ENCODE results near the gene GAGE12G.
"Not testable (repeated sequence)": the region's sequence is repeated elsewhere in the genome, so short reads cannot be mapped to it uniquely, and the experiment has no call there.

Gene GAGE12G, protein sequence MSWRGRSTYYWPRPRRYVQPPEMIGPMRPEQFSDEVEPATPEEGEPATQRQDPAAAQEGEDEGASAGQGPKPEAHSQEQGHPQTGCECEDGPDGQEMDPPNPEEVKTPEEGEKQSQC

DNA sequence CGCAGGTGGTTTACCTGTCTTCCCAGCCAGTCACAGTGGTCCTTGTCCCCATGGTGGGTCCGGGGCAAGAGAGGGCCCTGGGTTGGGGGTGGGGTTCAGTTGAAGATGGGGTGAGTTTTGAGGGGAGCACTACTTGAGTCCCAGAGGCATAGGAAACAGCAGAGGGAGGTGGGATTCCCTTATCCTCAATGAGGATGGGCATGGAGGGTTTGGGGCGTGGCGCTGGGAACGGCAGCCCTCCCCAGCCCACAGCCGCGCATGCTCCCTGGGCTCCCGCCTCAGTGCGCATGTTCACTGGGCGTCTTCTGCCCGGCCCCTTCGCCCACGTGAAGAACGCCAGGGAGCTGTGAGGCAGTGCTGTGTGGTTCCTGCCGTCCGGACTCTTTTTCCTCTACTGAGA, at the start of gene GAGE12G:
GAGE12G (plus strand) TSS at position 301 of the 400 bp plus-strand sequence. CDS start 1,155 bp downstream, outside the sequence.
- DNase-seq: not testable (repeated sequence)

DNA sequence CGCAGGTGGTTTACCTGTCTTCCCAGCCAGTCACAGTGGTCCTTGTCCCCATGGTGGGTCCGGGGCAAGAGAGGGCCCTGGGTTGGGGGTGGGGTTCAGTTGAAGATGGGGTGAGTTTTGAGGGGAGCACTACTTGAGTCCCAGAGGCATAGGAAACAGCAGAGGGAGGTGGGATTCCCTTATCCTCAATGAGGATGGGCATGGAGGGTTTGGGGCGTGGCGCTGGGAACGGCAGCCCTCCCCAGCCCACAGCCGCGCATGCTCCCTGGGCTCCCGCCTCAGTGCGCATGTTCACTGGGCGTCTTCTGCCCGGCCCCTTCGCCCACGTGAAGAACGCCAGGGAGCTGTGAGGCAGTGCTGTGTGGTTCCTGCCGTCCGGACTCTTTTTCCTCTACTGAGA, 38.3 kb upstream of the GAGE12G start, which contains the start of gene GAGE12C:
GAGE12C (plus strand) TSS at position 301 of the 400 bp plus-strand sequence. CDS start 1,155 bp downstream, outside the sequence.
- not testable (repeated sequence) for DNase-seq

DNA sequence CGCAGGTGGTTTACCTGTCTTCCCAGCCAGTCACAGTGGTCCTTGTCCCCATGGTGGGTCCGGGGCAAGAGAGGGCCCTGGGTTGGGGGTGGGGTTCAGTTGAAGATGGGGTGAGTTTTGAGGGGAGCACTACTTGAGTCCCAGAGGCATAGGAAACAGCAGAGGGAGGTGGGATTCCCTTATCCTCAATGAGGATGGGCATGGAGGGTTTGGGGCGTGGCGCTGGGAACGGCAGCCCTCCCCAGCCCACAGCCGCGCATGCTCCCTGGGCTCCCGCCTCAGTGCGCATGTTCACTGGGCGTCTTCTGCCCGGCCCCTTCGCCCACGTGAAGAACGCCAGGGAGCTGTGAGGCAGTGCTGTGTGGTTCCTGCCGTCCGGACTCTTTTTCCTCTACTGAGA, 28.8 kb upstream of the GAGE12G start, which contains the start of gene GAGE12D:
GAGE12D (plus strand) TSS at position 301 of the 400 bp plus-strand sequence. CDS start 1,155 bp downstream, outside the sequence.
- DNase-seq: not testable (repeated sequence)

DNA sequence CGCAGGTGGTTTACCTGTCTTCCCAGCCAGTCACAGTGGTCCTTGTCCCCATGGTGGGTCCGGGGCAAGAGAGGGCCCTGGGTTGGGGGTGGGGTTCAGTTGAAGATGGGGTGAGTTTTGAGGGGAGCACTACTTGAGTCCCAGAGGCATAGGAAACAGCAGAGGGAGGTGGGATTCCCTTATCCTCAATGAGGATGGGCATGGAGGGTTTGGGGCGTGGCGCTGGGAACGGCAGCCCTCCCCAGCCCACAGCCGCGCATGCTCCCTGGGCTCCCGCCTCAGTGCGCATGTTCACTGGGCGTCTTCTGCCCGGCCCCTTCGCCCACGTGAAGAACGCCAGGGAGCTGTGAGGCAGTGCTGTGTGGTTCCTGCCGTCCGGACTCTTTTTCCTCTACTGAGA, 19.2 kb upstream of the GAGE12G start, which contains the start of gene GAGE12E:
GAGE12E (plus strand) TSS at position 301 of the 400 bp plus-strand sequence. CDS start 1,155 bp downstream, outside the sequence.
- DNase-seq: not testable (repeated sequence)

DNA sequence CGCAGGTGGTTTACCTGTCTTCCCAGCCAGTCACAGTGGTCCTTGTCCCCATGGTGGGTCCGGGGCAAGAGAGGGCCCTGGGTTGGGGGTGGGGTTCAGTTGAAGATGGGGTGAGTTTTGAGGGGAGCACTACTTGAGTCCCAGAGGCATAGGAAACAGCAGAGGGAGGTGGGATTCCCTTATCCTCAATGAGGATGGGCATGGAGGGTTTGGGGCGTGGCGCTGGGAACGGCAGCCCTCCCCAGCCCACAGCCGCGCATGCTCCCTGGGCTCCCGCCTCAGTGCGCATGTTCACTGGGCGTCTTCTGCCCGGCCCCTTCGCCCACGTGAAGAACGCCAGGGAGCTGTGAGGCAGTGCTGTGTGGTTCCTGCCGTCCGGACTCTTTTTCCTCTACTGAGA, 9.7 kb upstream of the GAGE12G start, which contains the start of gene GAGE12F:
GAGE12F (plus strand) TSS at position 301 of the 400 bp plus-strand sequence. CDS start 1,155 bp downstream, outside the sequence.
- not testable (repeated sequence) for DNase-seq

DNA sequence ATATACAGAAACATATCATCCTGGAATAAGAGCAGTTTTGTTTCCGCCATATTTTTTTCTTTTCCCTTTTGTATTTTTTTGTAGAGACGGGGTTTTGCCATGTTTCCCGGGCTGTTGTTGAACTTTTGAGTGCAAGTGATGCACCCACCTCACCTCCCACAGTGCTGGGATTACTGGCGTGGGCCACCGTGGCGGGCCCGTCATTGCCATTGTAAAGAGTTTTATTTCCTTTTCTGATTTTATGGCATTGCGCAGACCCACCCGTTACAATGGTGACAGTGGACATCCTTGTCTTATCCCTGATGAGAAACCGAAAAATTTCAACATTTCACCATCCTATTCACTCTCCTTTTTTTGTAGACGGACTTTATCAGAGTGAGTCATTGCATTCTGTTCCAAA, 1.5 kb upstream of the GAGE12G start:
- not testable (repeated sequence) for DNase-seq

DNA sequence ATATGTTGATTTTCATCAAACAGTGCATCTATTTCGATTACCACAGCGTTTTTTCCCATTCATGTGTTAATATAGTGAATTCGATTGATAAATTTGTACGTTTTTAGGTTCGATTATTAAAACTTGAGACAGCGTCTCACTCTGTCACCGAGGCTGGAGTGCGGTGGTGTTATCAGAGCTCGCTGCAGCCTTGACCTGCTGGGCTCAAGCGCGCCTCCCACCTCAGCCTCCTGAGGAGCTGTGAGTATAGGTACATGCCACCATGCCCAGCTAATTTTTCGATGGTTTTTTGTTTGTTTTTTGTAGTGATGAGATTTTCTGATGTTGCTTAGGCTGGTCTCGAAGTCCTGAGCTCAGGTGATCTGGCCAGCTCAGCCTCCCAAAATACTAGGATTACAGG, 1.0 kb upstream of the GAGE12G start:
- DNase-seq: not testable (repeated sequence)

DNA sequence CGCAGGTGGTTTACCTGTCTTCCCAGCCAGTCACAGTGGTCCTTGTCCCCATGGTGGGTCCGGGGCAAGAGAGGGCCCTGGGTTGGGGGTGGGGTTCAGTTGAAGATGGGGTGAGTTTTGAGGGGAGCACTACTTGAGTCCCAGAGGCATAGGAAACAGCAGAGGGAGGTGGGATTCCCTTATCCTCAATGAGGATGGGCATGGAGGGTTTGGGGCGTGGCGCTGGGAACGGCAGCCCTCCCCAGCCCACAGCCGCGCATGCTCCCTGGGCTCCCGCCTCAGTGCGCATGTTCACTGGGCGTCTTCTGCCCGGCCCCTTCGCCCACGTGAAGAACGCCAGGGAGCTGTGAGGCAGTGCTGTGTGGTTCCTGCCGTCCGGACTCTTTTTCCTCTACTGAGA, 9.4 kb downstream of the GAGE12G start, which contains the start of gene GAGE12H:
GAGE12H (plus strand) TSS at position 301 of the 400 bp plus-strand sequence. CDS start 1,155 bp downstream, outside the sequence.
- not testable (repeated sequence) for DNase-seq

DNA sequence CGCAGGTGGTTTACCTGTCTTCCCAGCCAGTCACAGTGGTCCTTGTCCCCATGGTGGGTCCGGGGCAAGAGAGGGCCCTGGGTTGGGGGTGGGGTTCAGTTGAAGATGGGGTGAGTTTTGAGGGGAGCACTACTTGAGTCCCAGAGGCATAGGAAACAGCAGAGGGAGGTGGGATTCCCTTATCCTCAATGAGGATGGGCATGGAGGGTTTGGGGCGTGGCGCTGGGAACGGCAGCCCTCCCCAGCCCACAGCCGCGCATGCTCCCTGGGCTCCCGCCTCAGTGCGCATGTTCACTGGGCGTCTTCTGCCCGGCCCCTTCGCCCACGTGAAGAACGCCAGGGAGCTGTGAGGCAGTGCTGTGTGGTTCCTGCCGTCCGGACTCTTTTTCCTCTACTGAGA, 19.0 kb downstream of the GAGE12G start, which contains the start of gene GAGE2A:
GAGE2A (plus strand) TSS at position 301 of the 400 bp plus-strand sequence. CDS start 1,155 bp downstream, outside the sequence.
- DNase-seq: not testable (repeated sequence)

DNA sequence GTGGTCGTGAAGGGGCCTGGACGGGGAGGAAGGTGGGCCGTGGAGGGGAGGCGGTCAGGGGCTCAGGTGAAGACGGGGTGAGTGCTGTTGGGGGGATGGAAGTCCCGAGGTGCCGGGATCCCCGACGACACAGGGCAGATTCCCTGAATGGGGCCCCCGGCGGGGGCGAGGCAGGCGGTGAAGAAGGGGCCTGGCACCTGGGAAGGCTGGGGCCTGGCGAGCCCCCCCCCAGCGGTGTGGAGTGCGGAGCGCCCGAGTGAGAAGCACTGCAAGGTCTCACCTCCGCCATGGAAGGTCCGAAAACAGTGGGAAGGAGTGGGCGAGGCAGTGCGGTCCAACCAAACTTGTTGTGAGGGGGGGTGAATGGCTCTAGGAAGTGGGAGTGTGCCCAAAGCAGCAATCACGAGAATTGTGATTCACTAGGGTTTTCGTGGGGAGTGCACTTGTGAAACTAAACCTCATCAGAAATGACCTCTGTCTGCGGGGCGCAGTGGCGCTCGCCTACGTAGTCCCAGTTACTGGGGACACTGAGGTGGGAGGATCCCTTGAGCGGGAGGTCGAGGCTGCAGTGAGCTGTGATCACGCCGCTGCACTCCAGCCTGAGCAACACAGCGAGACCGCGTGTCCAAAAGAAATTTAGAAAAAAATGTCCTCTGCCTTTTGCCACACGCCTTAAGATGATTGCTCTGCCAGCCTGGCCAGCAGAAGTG, 19.7 kb downstream of the GAGE12G start:
- DNase-seq: not testable (repeated sequence)

DNA sequence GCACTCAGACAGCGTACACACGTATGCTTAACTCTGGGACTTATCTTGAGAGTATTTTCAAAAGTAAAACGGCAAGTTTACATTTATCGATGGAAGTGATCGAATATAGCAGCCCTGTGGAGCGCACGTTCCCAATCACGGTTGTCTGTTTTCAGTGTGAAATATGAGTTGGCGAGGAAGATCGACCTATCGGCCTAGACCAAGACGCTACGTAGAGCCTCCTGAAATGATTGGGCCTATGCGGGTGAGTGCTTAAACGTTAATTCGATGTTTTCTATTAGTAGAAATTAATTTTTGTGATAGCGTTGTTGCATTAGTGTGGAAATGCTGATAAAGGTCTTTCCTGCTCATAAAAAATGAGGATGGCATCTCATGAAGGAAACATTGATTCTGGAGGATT, 20.3 kb downstream of the GAGE12G start:
- not testable (repeated sequence) for DNase-seq

DNA sequence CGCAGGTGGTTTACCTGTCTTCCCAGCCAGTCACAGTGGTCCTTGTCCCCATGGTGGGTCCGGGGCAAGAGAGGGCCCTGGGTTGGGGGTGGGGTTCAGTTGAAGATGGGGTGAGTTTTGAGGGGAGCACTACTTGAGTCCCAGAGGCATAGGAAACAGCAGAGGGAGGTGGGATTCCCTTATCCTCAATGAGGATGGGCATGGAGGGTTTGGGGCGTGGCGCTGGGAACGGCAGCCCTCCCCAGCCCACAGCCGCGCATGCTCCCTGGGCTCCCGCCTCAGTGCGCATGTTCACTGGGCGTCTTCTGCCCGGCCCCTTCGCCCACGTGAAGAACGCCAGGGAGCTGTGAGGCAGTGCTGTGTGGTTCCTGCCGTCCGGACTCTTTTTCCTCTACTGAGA, 28.5 kb downstream of the GAGE12G start, which contains the start of gene GAGE1:
GAGE1 (plus strand) TSS at position 301 of the 400 bp plus-strand sequence. CDS start 1,155 bp downstream, outside the sequence.
- not testable (repeated sequence) for DNase-seq

DNA sequence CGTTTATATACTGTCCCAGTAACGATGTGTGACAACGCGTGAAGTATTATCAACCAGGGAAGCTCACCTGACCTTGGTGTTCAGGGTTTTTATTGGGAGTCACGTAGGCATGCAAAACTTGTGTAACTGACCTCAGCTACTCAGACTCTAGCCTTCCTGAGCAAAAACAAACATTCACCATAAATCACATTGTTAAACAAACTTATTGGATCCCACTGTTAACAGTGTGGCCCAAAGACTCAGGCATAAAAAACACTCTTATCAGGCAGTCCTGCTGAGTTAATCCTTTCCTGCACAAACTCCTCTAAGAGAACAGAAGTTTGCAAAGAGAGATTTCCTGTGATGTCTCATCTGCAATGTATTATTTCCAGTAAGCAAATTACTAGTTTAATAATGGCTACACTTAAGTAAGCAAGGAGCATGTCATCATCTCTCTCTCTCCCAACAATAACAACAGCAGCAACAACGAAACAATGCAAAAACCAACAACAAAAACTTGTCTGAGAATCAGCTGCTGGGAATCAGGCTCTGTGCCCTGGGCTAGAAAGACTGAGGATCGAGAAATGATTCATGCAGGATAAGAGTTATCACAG, 40.6 kb downstream of the GAGE12G start:
- no peak for DNase-seq

DNA sequence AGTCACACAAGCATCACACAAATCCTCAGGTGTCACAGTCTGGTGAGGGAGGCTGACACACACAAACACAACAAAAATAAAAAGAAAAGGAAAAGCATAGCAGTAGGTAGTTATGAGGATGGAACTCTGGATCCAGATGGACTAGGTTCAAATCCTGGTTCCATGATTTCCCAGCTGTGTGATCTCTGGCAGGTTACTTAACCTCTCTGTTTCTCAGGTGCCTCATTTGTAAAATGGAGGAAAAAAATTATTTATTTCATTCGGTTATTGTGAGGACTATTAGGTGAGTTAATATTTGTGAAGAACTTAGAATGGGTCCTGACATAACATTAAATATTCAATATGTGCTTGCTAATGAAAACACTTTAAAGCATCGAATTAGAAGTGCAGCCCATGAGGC, 48.4 kb downstream of the GAGE12G start:
- DNase-seq: no peak
